Measurements from ENCODE around the gene TAF13.

GRCh38 chr1:109113590-109114341, 38.0 kb upstream of the TAF13 start, which contains the start of gene ELAPOR1:
- TF ChIP-seq, protein P1, sequence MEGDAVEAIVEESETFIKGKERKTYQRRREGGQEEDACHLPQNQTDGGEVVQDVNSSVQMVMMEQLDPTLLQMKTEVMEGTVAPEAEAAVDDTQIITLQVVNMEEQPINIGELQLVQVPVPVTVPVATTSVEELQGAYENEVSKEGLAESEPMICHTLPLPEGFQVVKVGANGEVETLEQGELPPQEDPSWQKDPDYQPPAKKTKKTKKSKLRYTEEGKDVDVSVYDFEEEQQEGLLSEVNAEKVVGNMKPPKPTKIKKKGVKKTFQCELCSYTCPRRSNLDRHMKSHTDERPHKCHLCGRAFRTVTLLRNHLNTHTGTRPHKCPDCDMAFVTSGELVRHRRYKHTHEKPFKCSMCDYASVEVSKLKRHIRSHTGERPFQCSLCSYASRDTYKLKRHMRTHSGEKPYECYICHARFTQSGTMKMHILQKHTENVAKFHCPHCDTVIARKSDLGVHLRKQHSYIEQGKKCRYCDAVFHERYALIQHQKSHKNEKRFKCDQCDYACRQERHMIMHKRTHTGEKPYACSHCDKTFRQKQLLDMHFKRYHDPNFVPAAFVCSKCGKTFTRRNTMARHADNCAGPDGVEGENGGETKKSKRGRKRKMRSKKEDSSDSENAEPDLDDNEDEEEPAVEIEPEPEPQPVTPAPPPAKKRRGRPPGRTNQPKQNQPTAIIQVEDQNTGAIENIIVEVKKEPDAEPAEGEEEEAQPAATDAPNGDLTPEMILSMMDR (IDR thresholded peaks at IDR 0.05), result no peak
- no peak for TF ChIP-seq POLR2A (IDR thresholded peaks at IDR 0.05; ENCODE audit: low read depth)

Data from esophagus muscularis mucosa (tissue), 3 donors.